ENCODE measurements around the gene GRIK4.

GRCh38 chr11:120512739-120513435 lies 1.3 kb downstream of the GRIK4 start:
- no peak; the same call in 1 of the 2 replicates for TF ChIP-seq CTCF (conservative IDR thresholded peaks at IDR 0.05; ENCODE audit: low read depth, low read length)
- TF ChIP-seq POLR2A (IDR thresholded peaks at IDR 0.05; ENCODE audit: low read depth, low read length) = no peak
- TF ChIP-seq RAD21 (IDR thresholded peaks at IDR 0.05; ENCODE audit: low read length) = no peak
- no peak for TF ChIP-seq RCOR1 (IDR thresholded peaks at IDR 0.05; ENCODE audit: insufficient replicate concordance, low read length)
- no peak for TF ChIP-seq RFX5 (IDR thresholded peaks at IDR 0.05; ENCODE audit: low read depth, low read length)
- no peak for TF ChIP-seq USF2 (IDR thresholded peaks at IDR 0.05; ENCODE audit: low read depth, low read length)
- no peak for TF ChIP-seq ELK1 (IDR thresholded peaks at IDR 0.05; ENCODE audit: borderline replicate concordance, low read depth, low read length)
- TF ChIP-seq FOS (IDR thresholded peaks at IDR 0.05; ENCODE audit: low read depth, low read length) = no peak
- TF ChIP-seq NFE2L2 (IDR thresholded peaks at IDR 0.05; ENCODE audit: low read depth, low read length) = no peak
- TF ChIP-seq SMC3 (IDR thresholded peaks at IDR 0.05; ENCODE audit: low read depth, low read length) = no peak
- no peak for TF ChIP-seq BHLHE40 (IDR thresholded peaks at IDR 0.05; ENCODE audit: low read depth, low read length)
- no peak for TF ChIP-seq MXI1 (IDR thresholded peaks at IDR 0.05; ENCODE audit: borderline replicate concordance, low read depth, low read length)
- TF ChIP-seq MAZ (IDR thresholded peaks at IDR 0.05; ENCODE audit: borderline replicate concordance, low read depth, low read length) = no peak
- no peak for TF ChIP-seq CEBPB (IDR thresholded peaks at IDR 0.05; ENCODE audit: low read depth, low read length)
